Measurements from ENCODE around the gene CHRNA4.

Gene CHRNA4

GRCh38 chr20:63297371-63297781, 63.8 kb downstream of the CHRNA4 start:
- H3K4me3 ChIP-seq (ENCODE audit: low read length): no peak overlapping the region
- H3K4me2 ChIP-seq (ENCODE audit: low read length): no peak overlapping the region
- H3K4me1 ChIP-seq (ENCODE audit: control insufficient read depth, insufficient read depth, low read length): no peaks in the 10 kb centered on the region
- H3K27me3 ChIP-seq (ENCODE audit: control insufficient read depth, insufficient read depth, low read length): peaks cover 33% of the 10 kb centered on the region
- no peak overlapping the region for H3K9ac ChIP-seq (ENCODE audit: low read depth, low read length)
- H3K9me3 ChIP-seq (replicated peaks; ENCODE audit: low read length): no peaks in the 10 kb centered on the region
- no peaks in the 10 kb centered on the region for H3K36me3 ChIP-seq (ENCODE audit: insufficient read depth, low read length)

GRCh38 chr20:63296531-63297299, 64.4 kb downstream of the CHRNA4 start:
- Histone ChIP-seq H3K4me3 (ENCODE audit: low read length) (no peak overlapping the region), H3K27me3 (ENCODE audit: control insufficient read depth, insufficient read depth, low read length) (peaks cover 33% of the 10 kb centered on the region), H3K36me3 (ENCODE audit: insufficient read depth, low read length) (no peaks in the 10 kb centered on the region)

GRCh38 chr20:63295846-63296245, 65.3 kb downstream of the CHRNA4 start:
- Histone ChIP-seq H3K9me3 (replicated peaks; ENCODE audit: low read length) (no peaks in the 10 kb centered on the region), H3K36me3 (ENCODE audit: insufficient read depth, low read length) (no peaks in the 10 kb centered on the region), H3K9ac (ENCODE audit: low read depth, low read length) (no peak overlapping the region), H3K4me2 (ENCODE audit: low read length) (no peak overlapping the region), H3K4me3 (ENCODE audit: low read length) (no peak overlapping the region), H3K27me3 (ENCODE audit: control insufficient read depth, insufficient read depth, low read length) (peaks cover 27% of the 10 kb centered on the region), H3K4me1 (ENCODE audit: control insufficient read depth, insufficient read depth, low read length) (peaks cover 2% of the 10 kb centered on the region)

More at GRCh38 chr20:63296531-63297299, 64.4 kb downstream of the CHRNA4 start:
- Histone ChIP-seq H3K4me2 (ENCODE audit: low read length) (no peak overlapping the region), H3K4me1 (ENCODE audit: control insufficient read depth, insufficient read depth, low read length) (no peaks in the 10 kb centered on the region), H3K9ac (ENCODE audit: low read depth, low read length) (no peak overlapping the region), H3K9me3 (replicated peaks; ENCODE audit: low read length) (no peaks in the 10 kb centered on the region)

- Histone ChIP-seq H3K27me3 (ENCODE audit: control insufficient read depth, insufficient read depth, low read length) (peaks cover 27% of the 10 kb centered on the region), H3K36me3 (ENCODE audit: insufficient read depth, low read length) (no peaks in the 10 kb centered on the region), H3K9me3 (replicated peaks; ENCODE audit: low read length) (no peaks in the 10 kb centered on the region)
Measured at GRCh38 chr20:63295422-63295821, 65.7 kb downstream of the CHRNA4 start.

GRCh38 chr20:63295018-63295417, 66.1 kb downstream of the CHRNA4 start:
- Histone ChIP-seq H3K9me3 (replicated peaks; ENCODE audit: low read length) (no peaks in the 10 kb centered on the region), H3K4me1 (ENCODE audit: control insufficient read depth, insufficient read depth, low read length) (peaks cover 6% of the 10 kb centered on the region), H3K36me3 (ENCODE audit: insufficient read depth, low read length) (no peaks in the 10 kb centered on the region), H3K27me3 (ENCODE audit: control insufficient read depth, insufficient read depth, low read length) (peaks cover 25% of the 10 kb centered on the region), H3K4me2 (ENCODE audit: low read length) (no peak overlapping the region), H3K4me3 (ENCODE audit: low read length) (no peak overlapping the region), H3K9ac (ENCODE audit: low read depth, low read length) (no peak overlapping the region)

More at GRCh38 chr20:63295422-63295821, 65.7 kb downstream of the CHRNA4 start:
- H3K4me2 ChIP-seq (ENCODE audit: low read length): no peak overlapping the region
- H3K9ac ChIP-seq (ENCODE audit: low read depth, low read length): no peak overlapping the region
- H3K4me3 ChIP-seq (ENCODE audit: low read length): no peak overlapping the region
- H3K4me1 ChIP-seq (ENCODE audit: control insufficient read depth, insufficient read depth, low read length): peaks cover 6% of the 10 kb centered on the region

- Histone ChIP-seq H3K4me3 (ENCODE audit: low read length) (no peak overlapping the region), H3K9me3 (replicated peaks; ENCODE audit: low read length) (no peaks in the 10 kb centered on the region), H3K9ac (ENCODE audit: low read depth, low read length) (no peak overlapping the region), H3K27me3 (ENCODE audit: control insufficient read depth, insufficient read depth, low read length) (peaks cover 25% of the 10 kb centered on the region), H3K36me3 (ENCODE audit: insufficient read depth, low read length) (no peaks in the 10 kb centered on the region), H3K4me1 (ENCODE audit: control insufficient read depth, insufficient read depth, low read length) (peaks cover 6% of the 10 kb centered on the region), H3K4me2 (ENCODE audit: low read length) (no peak overlapping the region)
Measured at GRCh38 chr20:63294536-63294900, 66.6 kb downstream of the CHRNA4 start.

GRCh38 chr20:63293871-63294535, 67.1 kb downstream of the CHRNA4 start:
- H3K27me3 ChIP-seq (ENCODE audit: control insufficient read depth, insufficient read depth, low read length): peaks cover 24% of the 10 kb centered on the region
- H3K4me3 ChIP-seq (ENCODE audit: low read length): no peak overlapping the region
- H3K4me2 ChIP-seq (ENCODE audit: low read length): no peak overlapping the region
- H3K4me1 ChIP-seq (ENCODE audit: control insufficient read depth, insufficient read depth, low read length): peaks cover 6% of the 10 kb centered on the region
- H3K9me3 ChIP-seq (replicated peaks; ENCODE audit: low read length): no peaks in the 10 kb centered on the region
- no peak overlapping the region for H3K9ac ChIP-seq (ENCODE audit: low read depth, low read length)
- peaks cover 5% of the 10 kb centered on the region for H3K36me3 ChIP-seq (ENCODE audit: insufficient read depth, low read length)

- Histone ChIP-seq H3K4me1 (ENCODE audit: control insufficient read depth, insufficient read depth, low read length) (peaks cover 6% of the 10 kb centered on the region), H3K4me2 (ENCODE audit: low read length) (no peak overlapping the region), H3K9me3 (replicated peaks; ENCODE audit: low read length) (no peaks in the 10 kb centered on the region), H3K4me3 (ENCODE audit: low read length) (no peak overlapping the region), H3K9ac (ENCODE audit: low read depth, low read length) (no peak overlapping the region), H3K36me3 (ENCODE audit: insufficient read depth, low read length) (peaks cover 10% of the 10 kb centered on the region), H3K27me3 (ENCODE audit: control insufficient read depth, insufficient read depth, low read length) (peaks cover 19% of the 10 kb centered on the region)
Measured at GRCh38 chr20:63293456-63293855, 67.7 kb downstream of the CHRNA4 start.

Small RNA genes within 50 kb of the gene (small RNA-seq; reads per million reads assigned to genes)
- 1.0 reads per million, percentile 34 among the genes with 10 or more reads in this experiment for gene RNU6-994P

Measured in skeletal muscle satellite cell (primary cell).